Nephron progenitor cell (in vitro differentiated cells): ENCODE results near the gene HASPIN.

ENCODE experiments used
- DNase-seq: peaks from one replicate; pipeline ENCODE4 v3.0.0; 2021
- H3K27ac Mint-ChIP-seq: 2 replicates; pipeline ENCODE4 v1.8.0; 2021; ENCODE audit warnings: mild to moderate bottlenecking, moderate library complexity, mixed read lengths
- H3K27me3 Mint-ChIP-seq: 2 replicates; pipeline ENCODE4 v1.8.0; 2021; ENCODE audit warnings: mild to moderate bottlenecking, low read depth, mixed read lengths; ENCODE audit not compliant: poor library complexity
- H3K36me3 Mint-ChIP-seq: 2 replicates; pipeline ENCODE4 v1.8.0; 2021; ENCODE audit warnings: low read depth, mixed read lengths
- H3K4me1 Mint-ChIP-seq: 2 replicates; pipeline ENCODE4 v1.8.0; 2021; ENCODE audit warnings: mixed read lengths
- H3K4me3 Mint-ChIP-seq: 2 replicates; pipeline ENCODE4 v1.8.0; 2021; ENCODE audit warnings: mild to moderate bottlenecking, moderate library complexity, mixed read lengths
- H3K9me3 Mint-ChIP-seq: 2 replicates; pipeline ENCODE4 v1.8.0; 2021; ENCODE audit warnings: mild to moderate bottlenecking, moderate library complexity, mixed read lengths
- CTCF ChIP-seq: fragments of 200-600 bp; sonication (generic); IDR thresholded peaks from 2 replicates; pipeline ENCODE4 v1.5.0; 2021; ENCODE audit warnings: antibody characterized with exemption

Gene HASPIN

DNA sequence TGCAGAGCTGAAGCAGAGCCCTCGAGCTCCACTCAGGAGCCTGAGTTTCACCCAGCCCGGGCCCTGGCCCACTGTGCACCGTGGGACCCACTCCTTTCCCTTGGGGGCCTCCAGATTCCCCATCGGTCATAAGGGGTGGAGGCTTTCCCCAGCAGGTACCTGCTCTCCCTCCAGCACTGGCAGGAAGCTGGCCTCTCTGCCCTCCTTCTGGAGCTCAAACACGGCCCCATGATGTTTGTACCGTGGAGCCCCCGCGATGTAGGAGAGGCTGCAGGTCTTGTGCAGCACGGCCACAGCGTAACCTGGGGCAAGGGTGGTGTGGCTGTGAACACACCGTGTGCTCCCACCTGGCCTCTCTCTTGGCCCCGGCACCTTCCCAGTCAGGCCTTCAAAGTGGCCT lies 29.9 kb downstream of the HASPIN start:
- peaks cover 13% of the 10 kb centered on the region for H3K4me1 Mint-ChIP-seq
- H3K27me3 Mint-ChIP-seq, result peaks cover 25% of the 10 kb centered on the region
- H3K9me3 Mint-ChIP-seq, result no peaks in the 10 kb centered on the region
- DNase-seq, result no peak
- no peaks in the 10 kb centered on the region for H3K36me3 Mint-ChIP-seq
- no peak overlapping the region for H3K27ac Mint-ChIP-seq
- no peak for TF ChIP-seq CTCF
- H3K4me3 Mint-ChIP-seq, result no peak overlapping the region

- Mint-ChIP-seq H3K27ac (no peak overlapping the region), H3K27me3 (peaks cover 28% of the 10 kb centered on the region), H3K9me3 (no peaks in the 10 kb centered on the region), H3K4me1 (peaks cover 9% of the 10 kb centered on the region), H3K36me3 (no peaks in the 10 kb centered on the region), H3K4me3 (peak overlapping the region; percentile 48)
- no peak for TF ChIP-seq CTCF
- no peak for DNase-seq
These were observed 30.4 kb downstream of the HASPIN start for GRCh38 chr17:3754066-3754457.

GRCh38 chr17:3754458-3755334 lies 31.0 kb downstream of the HASPIN start:
- Mint-ChIP-seq H3K36me3 (no peaks in the 10 kb centered on the region), H3K27me3 (peaks cover 31% of the 10 kb centered on the region), H3K27ac (no peak overlapping the region), H3K9me3 (peaks cover 6% of the 10 kb centered on the region), H3K4me1 (peaks cover 7% of the 10 kb centered on the region), H3K4me3 (peak overlapping the region; percentile 48)
- DNase-seq, result peak; percentile 88
- TF ChIP-seq CTCF, result no peak

GRCh38 chr17:3755335-3756030 lies 31.8 kb downstream of the HASPIN start:
- Mint-ChIP-seq H3K36me3 (no peaks in the 10 kb centered on the region), H3K27ac (no peak overlapping the region)
- no peak for DNase-seq

GRCh38 chr17:3759597-3760216 lies 36.0 kb downstream of the HASPIN start:
- peaks cover 29% of the 10 kb centered on the region for H3K27me3 Mint-ChIP-seq
- no peak overlapping the region for H3K4me3 Mint-ChIP-seq
- no peak for TF ChIP-seq CTCF
- H3K4me1 Mint-ChIP-seq, result no peaks in the 10 kb centered on the region
- peaks cover 10% of the 10 kb centered on the region for H3K9me3 Mint-ChIP-seq
- no peak overlapping the region for H3K27ac Mint-ChIP-seq
- no peak for DNase-seq
- no peaks in the 10 kb centered on the region for H3K36me3 Mint-ChIP-seq

More at GRCh38 chr17:3755335-3756030, 31.8 kb downstream of the HASPIN start:
- H3K4me3 Mint-ChIP-seq, result peak overlapping the region; percentile 64
- peaks cover 31% of the 10 kb centered on the region for H3K27me3 Mint-ChIP-seq
- H3K9me3 Mint-ChIP-seq, result peaks cover 10% of the 10 kb centered on the region
- TF ChIP-seq CTCF, result no peak
- H3K4me1 Mint-ChIP-seq, result peaks cover 7% of the 10 kb centered on the region
